Trophoblast cell (in vitro differentiated cells and primary cell): ENCODE measurements around the gene KCNN4.
"Not testable (repeated sequence)": the region's sequence is repeated elsewhere in the genome, so short reads cannot be mapped to it uniquely, and the experiment has no call there.

Source experiments
- DNase-seq, 2 donors: peaks; one replicate each; pipeline ENCODE4 v3.0.0-alpha.2; 2016
- H2AFZ ChIP-seq: 2 replicates; pipeline ENCODE4 v1.6.1; 2013; ENCODE audit warnings: low read length, moderate library complexity, mild to moderate bottlenecking; ENCODE audit not compliant: insufficient read depth, poor library complexity
- H2AK5ac ChIP-seq: 2 replicates; pipeline ENCODE4 v1.6.1; 2013; ENCODE audit warnings: mild to moderate bottlenecking, low read length
- H2BK120ac ChIP-seq: 2 replicates; pipeline ENCODE4 v1.6.1; 2013; ENCODE audit warnings: low read length, mild to moderate bottlenecking, moderate library complexity; ENCODE audit not compliant: insufficient read depth, poor library complexity
- H2BK12ac ChIP-seq: 2 replicates; pipeline ENCODE4 v1.6.1; 2013; ENCODE audit warnings: mild to moderate bottlenecking, low read length, moderate library complexity
- H2BK5ac ChIP-seq: 2 replicates; pipeline ENCODE4 v1.6.1; 2013; ENCODE audit warnings: low read length, low read depth, moderate library complexity, mild to moderate bottlenecking; ENCODE audit not compliant: poor library complexity
- H3K14ac ChIP-seq: 2 replicates; pipeline ENCODE4 v1.6.1; 2013; ENCODE audit warnings: mild to moderate bottlenecking, low read length
- H3K18ac ChIP-seq: 2 replicates; pipeline ENCODE4 v1.6.1; 2013; ENCODE audit warnings: mild to moderate bottlenecking, low read length
- H3K23ac ChIP-seq: 2 replicates; pipeline ENCODE4 v1.6.1; 2013; ENCODE audit warnings: low read length
- H3K27ac ChIP-seq: 2 replicates; pipeline ENCODE4 v1.5.1; 2013; ENCODE audit warnings: low read depth, mild to moderate bottlenecking, inconsistent platforms, low read length, moderate library complexity
- H3K27me3 ChIP-seq: 2 replicates; pipeline ENCODE4 v1.6.1; 2013; ENCODE audit warnings: inconsistent platforms, mild to moderate bottlenecking, low read length, moderate library complexity; ENCODE audit not compliant: insufficient read depth
- H3K36me3 ChIP-seq, 2 experiments: 1 replicate in 1 of 2; 2 replicates in 1 of 2; pipeline ENCODE4 v1.6.1; 2013; ENCODE audit warnings: low read length in 2 of 2, mild to moderate bottlenecking in 2 of 2, moderate library complexity in 1 of 2; ENCODE audit not compliant: insufficient read depth in 2 of 2, control insufficient read depth in 1 of 2
- H3K4ac ChIP-seq: 2 replicates; pipeline ENCODE4 v1.6.1; 2013; ENCODE audit warnings: low read depth, mild to moderate bottlenecking, low read length, moderate library complexity
- H3K4me1 ChIP-seq, 2 experiments: 1 replicate in 1 of 2; 2 replicates in 1 of 2; pipeline ENCODE4 v1.6.1; 2013; ENCODE audit warnings: low read length in 2 of 2, mild to moderate bottlenecking in 2 of 2, moderate library complexity in 1 of 2; ENCODE audit not compliant: insufficient read depth in 2 of 2, control insufficient read depth in 1 of 2
- H3K4me2 ChIP-seq: 2 replicates; pipeline ENCODE4 v1.6.1; 2013; ENCODE audit warnings: inconsistent platforms, mild to moderate bottlenecking, low read length, moderate library complexity
- H3K4me3 ChIP-seq: 2 replicates; pipeline ENCODE4 v1.5.1; 2013; ENCODE audit warnings: mild to moderate bottlenecking, low read depth, low read length, inconsistent platforms
- H3K79me1 ChIP-seq: one replicate; pipeline ENCODE4 v1.6.1; 2013; ENCODE audit warnings: low read length
- H3K79me2 ChIP-seq: 2 replicates; pipeline ENCODE4 v1.6.1; 2013; ENCODE audit warnings: low read length, mild to moderate bottlenecking; ENCODE audit not compliant: control insufficient read depth, insufficient read depth, poor library complexity
- H3K9ac ChIP-seq: 2 replicates; pipeline ENCODE4 v1.6.1; 2013; ENCODE audit warnings: mild to moderate bottlenecking, low read length
- H3K9me3 ChIP-seq: 2 replicates; pipeline ENCODE4 v1.6.1; 2013; ENCODE audit warnings: low read depth, mild to moderate bottlenecking, control low read depth, inconsistent platforms, low read length; ENCODE audit not compliant: insufficient read depth
- H4K12ac ChIP-seq: 2 replicates; pipeline ENCODE4 v1.6.1; 2013; ENCODE audit warnings: low read depth, mild to moderate bottlenecking, low read length, moderate library complexity
- H4K8ac ChIP-seq: 2 replicates; pipeline ENCODE4 v1.6.1; 2013; ENCODE audit warnings: low read depth, mild to moderate bottlenecking, low read length, moderate library complexity
- H4K91ac ChIP-seq: one replicate; pipeline ENCODE4 v1.6.1; 2013; ENCODE audit warnings: low read depth, mild to moderate bottlenecking, low read length, moderate library complexity
- WGBS: extraction: QIAGEN DNeasy Blood & Tissue Kit; methylation state at CpG from one replicate; pipeline ENCODE4 v1.1.7; 2013; ENCODE audit warnings: missing lambda C conversion rate; ENCODE audit not compliant: insufficient read length, insufficient coverage; ENCODE audit errors: extremely low coverage; 5-methylcytosine and 5-hydroxymethylcytosine counted together

Gene KCNN4

GRCh38 chr19:43776286-43776685 lies 4.5 kb downstream of the KCNN4 start:
- no peak overlapping the region for H4K8ac ChIP-seq
- H3K23ac ChIP-seq: no peak overlapping the region
- peaks cover 2% of the 10 kb centered on the region for H3K79me2 ChIP-seq
- no peak overlapping the region for H3K4ac ChIP-seq
- H4K91ac ChIP-seq: peak overlapping the region; percentile 30
- H2BK120ac ChIP-seq: no peak overlapping the region
- H3K79me1 ChIP-seq: peaks cover 16% of the 10 kb centered on the region
- peaks cover 31% of the 10 kb centered on the region in 2 experiments for H3K4me1 ChIP-seq
- peaks cover 4% of the 10 kb centered on the region for H3K9me3 ChIP-seq
- H4K12ac ChIP-seq: no peak overlapping the region
- no peak overlapping the region for H3K14ac ChIP-seq
- H3K4me2 ChIP-seq: no peak overlapping the region
- no peak overlapping the region for H2AFZ ChIP-seq
- H2BK12ac ChIP-seq: no peak overlapping the region
- H3K4me3 ChIP-seq: no peak overlapping the region
- no peak overlapping the region for H2AK5ac ChIP-seq
- H3K36me3 ChIP-seq: peaks cover 0 to 2% of the 10 kb centered on the region in 2 experiments
- H3K9ac ChIP-seq: no peak overlapping the region
- no peak overlapping the region for H3K18ac ChIP-seq
- H3K27me3 ChIP-seq: peaks cover 5% of the 10 kb centered on the region
- DNase-seq: no peak
- no peak overlapping the region for H2BK5ac ChIP-seq
- WGBS: no CpG with 5 or more reads among the region's 11 CpGs
- no peak overlapping the region for H3K27ac ChIP-seq

- Histone ChIP-seq H3K4me3 (no peak overlapping the region), H3K79me1 (peaks cover 8% of the 10 kb centered on the region), H2AK5ac (no peak overlapping the region), H3K27me3 (peaks cover 5% of the 10 kb centered on the region), H4K8ac (no peak overlapping the region), H3K4me2 (no peak overlapping the region), H3K14ac (no peak overlapping the region), H4K91ac (no peak overlapping the region), H3K23ac (no peak overlapping the region), H3K18ac (no peak overlapping the region), H2AFZ (no peak overlapping the region), H2BK12ac (no peak overlapping the region), H3K4ac (no peak overlapping the region), H3K9me3 (peaks cover 3% of the 10 kb centered on the region), H3K36me3 (peaks cover 4 to 7% of the 10 kb centered on the region in 2 experiments), H4K12ac (no peak overlapping the region), H3K4me1 (peaks cover 27 to 28% of the 10 kb centered on the region in 2 experiments), H2BK5ac (no peak overlapping the region), H3K9ac (no peak overlapping the region), H3K79me2 (peaks cover 2% of the 10 kb centered on the region), H2BK120ac (no peak overlapping the region), H3K27ac (no peak overlapping the region)
- no peak for DNase-seq
- no CpG with 5 or more reads among the region's 7 CpGs for WGBS
Measured at GRCh38 chr19:43775299-43775890, 5.4 kb downstream of the KCNN4 start.

GRCh38 chr19:43774940-43775258 lies 5.9 kb downstream of the KCNN4 start:
- not testable (repeated sequence) for H4K91ac ChIP-seq, H3K27me3 ChIP-seq, H3K27ac ChIP-seq, H4K12ac ChIP-seq, H2BK5ac ChIP-seq, H2AK5ac ChIP-seq, H3K4me3 ChIP-seq, H3K79me2 ChIP-seq, H3K79me1 ChIP-seq, H2BK12ac ChIP-seq, DNase-seq, H3K4ac ChIP-seq, H4K8ac ChIP-seq, H3K9me3 ChIP-seq, H3K18ac ChIP-seq, H3K9ac ChIP-seq, H2BK120ac ChIP-seq, H2AFZ ChIP-seq, H3K14ac ChIP-seq, H3K36me3 ChIP-seq, H3K23ac ChIP-seq
- Histone ChIP-seq H3K4me1 (peaks cover 25 to 28% of the 10 kb centered on the region in 2 experiments), H3K4me2 (peak overlapping the region; percentile 53)
- WGBS: no CpG with 5 or more reads among the region's 11 CpGs

- no peak overlapping the region for H2AK5ac ChIP-seq
- H3K4me1 ChIP-seq: peaks cover 19 to 23% of the 10 kb centered on the region in 2 experiments
- H3K27me3 ChIP-seq: peaks cover 5% of the 10 kb centered on the region
- no peak overlapping the region for H3K4ac ChIP-seq
- H3K4me2 ChIP-seq: peak overlapping the region; percentile 53
- no CpG with 5 or more reads among the region's 63 CpGs for WGBS
- H3K23ac ChIP-seq: no peak overlapping the region
- peaks cover 4% of the 10 kb centered on the region for H3K79me1 ChIP-seq
- peak overlapping the region; percentile 47 for H4K91ac ChIP-seq
- H3K4me3 ChIP-seq: peak overlapping the region; percentile 58
- H2BK12ac ChIP-seq: no peak overlapping the region
- H2AFZ ChIP-seq: peak overlapping the region; percentile 42
- H3K14ac ChIP-seq: peak overlapping the region; percentile 15
- no peak overlapping the region for H3K27ac ChIP-seq
- H3K18ac ChIP-seq: no peak overlapping the region
- no peak overlapping the region for H3K9ac ChIP-seq
- no peak overlapping the region for H4K8ac ChIP-seq
- no peak for DNase-seq
- no peak overlapping the region for H4K12ac ChIP-seq
- peaks cover 4% of the 10 kb centered on the region for H3K9me3 ChIP-seq
- peaks cover 5 to 10% of the 10 kb centered on the region in 2 experiments for H3K36me3 ChIP-seq
- H3K79me2 ChIP-seq: peaks cover 2% of the 10 kb centered on the region
- no peak overlapping the region for H2BK120ac ChIP-seq
- no peak overlapping the region for H2BK5ac ChIP-seq
Measured at GRCh38 chr19:43774103-43774939, 6.5 kb downstream of the KCNN4 start.
